ES-I3 (cell line): ENCODE results near the gene CNIH3.
"Not testable (repeated sequence)": the region's sequence is repeated elsewhere in the genome, so short reads cannot be mapped to it uniquely, and the experiment has no call there.

Experiments used
- H3K36me3 ChIP-seq: 2 replicates; pipeline ENCODE4 v1.6.1; 2013; ENCODE audit warnings: mild to moderate bottlenecking, low read length, control low read depth, moderate library complexity; ENCODE audit not compliant: insufficient read depth
- H3K4me1 ChIP-seq: 2 replicates; pipeline ENCODE4 v1.6.1; 2013; ENCODE audit warnings: mild to moderate bottlenecking, control low read depth, low read length; ENCODE audit not compliant: insufficient read depth
- H3K9ac ChIP-seq: 2 replicates; pipeline ENCODE4 v1.6.1; 2013; ENCODE audit warnings: low read depth, mild to moderate bottlenecking, low read length, moderate library complexity
- H3K9me3 ChIP-seq: 2 replicates; pipeline ENCODE4 v1.6.1; 2013; ENCODE audit warnings: mild to moderate bottlenecking, low read length, moderate library complexity; ENCODE audit not compliant: control insufficient read depth, insufficient read depth

Gene CNIH3

DNA sequence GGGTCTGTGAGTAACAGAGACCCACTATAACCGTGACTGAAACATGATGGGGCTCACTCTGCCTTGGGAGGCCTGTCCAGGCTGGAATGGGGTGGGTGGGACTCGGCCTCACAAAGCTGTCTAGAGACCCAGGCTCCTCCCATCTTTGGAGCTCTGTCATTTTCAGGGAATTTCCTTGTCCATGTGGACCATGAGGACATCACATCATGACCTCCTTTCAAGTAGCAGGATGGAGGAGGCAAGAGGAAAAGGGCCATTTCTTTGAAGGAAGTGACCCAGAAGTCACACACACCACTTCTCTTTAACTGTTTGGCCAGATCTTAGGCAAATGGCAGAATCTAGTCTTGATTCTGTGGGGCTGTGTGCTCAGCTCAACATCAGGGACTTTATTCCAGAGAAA, 79.9 kb downstream of the CNIH3 start:
- H3K9ac ChIP-seq = no peak overlapping the region
- peaks cover 8% of the 10 kb centered on the region; the same call in 1 of the 2 replicates for H3K4me1 ChIP-seq
- no peaks in the 10 kb centered on the region for H3K9me3 ChIP-seq
- H3K36me3 ChIP-seq = no peaks in the 10 kb centered on the region

DNA sequence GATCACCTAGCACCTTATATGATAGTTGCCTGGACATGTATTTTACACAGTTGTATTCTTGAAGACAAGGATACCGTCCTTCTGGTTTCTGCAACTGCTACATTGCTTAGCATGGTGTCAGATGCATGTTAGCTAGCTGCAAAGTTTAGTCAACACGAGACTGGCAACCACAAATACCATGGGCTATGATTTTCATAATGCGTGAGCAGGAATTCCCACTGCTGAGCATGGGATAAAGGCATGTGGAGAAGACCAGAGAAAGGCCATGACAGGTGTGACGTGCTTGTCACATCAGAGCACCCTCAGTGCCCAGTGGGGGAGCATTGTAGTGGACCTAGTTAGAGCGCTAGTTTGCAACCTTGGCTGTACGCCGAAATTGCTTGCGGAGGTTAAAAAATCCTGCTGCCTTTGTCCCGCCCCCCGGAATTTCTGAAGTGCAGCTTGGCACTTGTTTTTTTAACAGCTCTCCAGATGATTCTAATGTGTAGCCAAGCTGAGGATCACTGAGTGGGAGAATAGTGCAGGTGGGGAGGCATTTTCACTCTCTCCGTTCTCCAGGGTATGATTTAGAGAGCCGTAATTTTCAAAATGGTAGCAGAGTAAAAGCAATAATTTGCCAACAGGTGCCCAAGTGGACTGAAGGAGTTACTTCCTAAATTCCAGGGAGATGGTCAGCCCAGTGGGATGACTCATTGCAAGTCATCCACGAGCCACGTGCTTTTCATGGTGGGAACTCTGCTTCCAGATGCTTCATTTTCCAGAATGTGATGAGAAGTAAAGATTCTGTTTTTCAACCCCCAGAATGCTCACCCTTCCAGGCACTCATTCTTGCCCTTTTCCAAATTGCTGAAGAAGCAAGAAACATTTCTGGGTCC, 81.0 kb downstream of the CNIH3 start:
- Histone ChIP-seq H3K4me1 (peaks cover 8% of the 10 kb centered on the region; the same call in 1 of the 2 replicates), H3K9me3 (no peaks in the 10 kb centered on the region), H3K9ac (no peak overlapping the region), H3K36me3 (no peaks in the 10 kb centered on the region)

DNA sequence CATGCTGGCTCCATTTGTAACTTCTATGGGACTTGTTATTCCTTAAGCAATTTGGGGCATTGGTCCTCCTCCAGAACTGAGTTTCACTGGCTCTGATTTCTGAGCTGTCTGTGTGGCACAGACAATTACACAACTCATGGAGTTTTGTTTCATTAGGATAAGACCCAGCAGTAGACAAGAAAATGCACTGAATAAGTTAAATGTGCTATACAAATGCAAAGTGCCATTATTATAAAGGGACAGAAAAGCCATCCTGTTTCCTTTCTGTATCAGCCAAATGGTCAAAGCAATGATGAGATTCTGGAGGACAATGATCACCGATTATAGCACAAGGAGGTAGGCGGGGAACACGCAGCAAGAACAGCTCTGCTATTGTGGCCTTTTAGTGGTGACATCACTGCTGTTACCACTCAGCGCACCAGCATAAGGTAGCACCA, 81.9 kb downstream of the CNIH3 start:
- Histone ChIP-seq H3K9ac (no peak overlapping the region), H3K4me1 (peaks cover 8% of the 10 kb centered on the region; the same call in 1 of the 2 replicates), H3K9me3 (no peaks in the 10 kb centered on the region), H3K36me3 (no peaks in the 10 kb centered on the region)

DNA sequence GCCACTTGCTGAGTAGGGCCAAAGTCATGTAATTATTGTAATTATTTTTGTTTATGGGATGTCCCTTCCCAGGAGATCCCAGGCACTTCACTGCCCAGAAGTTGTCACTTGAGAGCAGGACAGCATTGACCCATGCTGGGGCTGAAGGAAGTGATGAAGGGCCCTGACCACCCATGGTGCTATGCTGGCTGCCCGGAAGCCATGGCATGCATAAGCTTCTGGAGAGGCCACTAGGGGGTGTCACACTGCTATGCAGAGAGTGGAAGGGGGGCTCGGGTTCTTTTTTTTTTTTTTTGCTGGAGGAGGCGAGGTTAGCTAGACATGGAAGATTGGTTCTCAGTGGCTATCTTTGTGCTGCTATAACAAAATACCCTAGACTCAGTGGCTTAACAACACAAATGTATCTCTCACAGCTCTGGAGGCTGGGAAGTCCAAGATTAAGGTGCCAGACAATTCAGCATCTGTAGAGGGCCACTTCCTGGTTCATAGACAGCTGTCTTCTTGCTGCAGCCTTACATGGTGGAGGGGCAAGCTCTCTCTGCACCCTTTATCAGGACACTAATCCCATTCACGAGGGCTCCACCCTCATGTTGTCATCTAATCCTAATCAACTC, 84.9 kb downstream of the CNIH3 start:
- H3K9me3 ChIP-seq = no peaks in the 10 kb centered on the region
- H3K4me1 ChIP-seq = peaks cover 17% of the 10 kb centered on the region
- H3K36me3 ChIP-seq = no peaks in the 10 kb centered on the region
- H3K9ac ChIP-seq = no peak overlapping the region

DNA sequence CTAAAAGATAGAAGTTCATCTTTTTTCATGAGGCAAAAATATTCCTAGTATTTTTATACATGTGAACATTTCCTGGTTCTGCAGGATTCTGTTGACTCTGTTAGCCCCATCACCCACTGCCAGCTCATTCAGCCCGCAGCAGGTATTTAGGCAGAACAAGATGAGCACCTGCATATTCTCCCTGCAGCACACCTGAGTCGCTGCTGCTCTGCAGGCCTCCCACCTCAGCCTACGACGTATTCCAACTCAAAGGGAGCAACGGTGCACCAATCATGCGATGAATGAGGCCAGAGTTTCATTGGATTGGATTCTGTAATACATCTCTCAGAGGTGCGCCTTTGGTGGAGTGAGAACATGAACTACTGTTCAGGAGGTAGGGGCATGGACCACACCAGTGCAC, 87.6 kb downstream of the CNIH3 start:
- H3K9me3 ChIP-seq = no peaks in the 10 kb centered on the region
- H3K9ac ChIP-seq = no peak overlapping the region
- H3K36me3 ChIP-seq = no peaks in the 10 kb centered on the region
- peaks cover 13% of the 10 kb centered on the region for H3K4me1 ChIP-seq

DNA sequence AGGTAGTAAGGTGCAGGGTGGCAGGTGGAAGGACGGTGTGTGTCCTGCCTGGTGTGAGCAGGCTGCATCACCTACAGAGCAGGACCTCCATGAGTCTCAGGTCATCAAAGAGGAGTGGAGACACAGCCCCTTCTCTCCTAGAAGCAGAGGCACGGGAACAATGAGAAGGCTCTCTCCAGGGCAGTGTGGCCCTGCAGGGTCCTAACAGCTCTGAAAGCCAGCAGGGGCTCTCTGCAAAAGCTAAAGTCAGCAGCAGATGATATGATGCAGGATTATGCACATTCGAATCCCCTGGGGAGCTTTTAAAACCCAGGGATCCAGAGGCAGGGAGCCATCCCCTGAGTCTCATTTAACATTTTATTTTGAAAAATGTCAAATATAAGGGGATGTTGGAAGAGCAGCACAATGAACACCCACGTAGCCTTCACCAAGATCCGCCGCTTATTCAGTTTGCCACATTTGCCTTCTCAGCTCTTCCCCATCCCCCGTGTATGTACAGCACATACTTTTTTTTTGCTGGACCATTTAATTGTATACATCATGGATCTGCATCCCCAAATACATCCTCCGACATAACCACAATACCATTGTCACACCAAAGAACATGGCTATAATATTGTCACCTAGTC, 88.1 kb downstream of the CNIH3 start:
- Histone ChIP-seq H3K9me3 (no peaks in the 10 kb centered on the region), H3K9ac (no peak overlapping the region), H3K36me3 (no peaks in the 10 kb centered on the region), H3K4me1 (peaks cover 13% of the 10 kb centered on the region)

DNA sequence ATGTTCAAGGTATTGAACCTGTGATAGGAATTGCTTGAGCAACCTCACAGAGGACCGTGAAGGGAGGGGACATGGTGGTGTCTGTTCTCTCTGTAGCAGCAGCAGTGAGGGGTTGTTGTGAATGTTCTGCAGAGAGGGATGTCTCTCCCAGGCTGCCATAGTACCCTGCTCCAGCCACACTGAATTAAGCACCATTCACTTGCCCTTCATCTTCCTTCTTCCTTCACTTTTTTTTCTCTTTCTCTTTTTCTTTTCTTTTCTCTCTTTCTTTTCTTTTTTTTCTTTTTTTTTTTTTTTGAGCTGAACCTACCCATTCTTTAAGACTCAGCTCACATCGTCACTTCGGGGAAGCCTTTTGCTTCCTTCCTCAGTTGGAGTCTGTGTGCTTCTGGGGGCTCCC, 89.5 kb downstream of the CNIH3 start:
- H3K4me1 ChIP-seq = peaks cover 13% of the 10 kb centered on the region
- H3K36me3 ChIP-seq = no peaks in the 10 kb centered on the region
- no peak overlapping the region for H3K9ac ChIP-seq
- no peaks in the 10 kb centered on the region for H3K9me3 ChIP-seq

DNA sequence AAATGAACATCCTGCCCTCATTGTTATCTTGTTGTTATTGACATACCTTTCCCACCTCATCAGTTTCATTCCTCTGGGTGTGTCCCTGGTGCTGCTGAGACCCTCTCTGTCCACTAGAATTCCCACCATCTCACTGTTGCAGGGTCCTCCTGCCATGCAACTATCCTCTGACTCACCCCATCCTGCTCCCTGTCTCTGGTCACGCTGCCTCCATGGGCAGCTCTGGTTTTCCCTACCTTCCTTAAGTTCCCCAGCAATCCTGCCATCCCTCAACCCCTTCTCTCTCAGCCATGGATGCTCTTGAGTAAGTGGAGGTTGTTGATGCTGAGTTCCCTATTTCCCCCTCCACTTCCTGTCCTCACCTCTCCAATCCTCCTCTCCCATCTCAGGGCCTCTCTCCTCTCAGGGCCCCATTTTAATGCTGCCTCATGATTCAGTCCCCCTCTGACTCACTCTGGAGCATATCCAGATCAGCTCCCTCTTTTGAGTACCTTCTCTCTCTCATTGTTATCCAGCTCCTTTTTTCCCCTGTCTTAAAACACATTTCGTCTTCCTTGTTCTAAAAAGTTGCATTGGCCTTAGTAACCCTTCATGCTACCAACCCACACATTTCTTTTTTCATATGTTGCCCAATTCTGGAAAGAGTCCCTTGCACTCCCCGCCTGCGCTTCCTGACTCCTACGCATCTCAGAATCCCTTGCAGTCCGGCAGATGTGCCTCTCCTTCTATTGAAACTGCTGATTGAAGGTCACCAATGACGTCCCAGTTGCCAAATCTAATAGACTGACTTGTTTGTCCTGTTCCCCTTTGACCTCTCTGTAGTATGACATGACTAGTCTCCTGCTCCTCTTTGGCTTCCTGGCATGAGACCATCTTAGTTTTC, 92.0 kb downstream of the CNIH3 start:
- Histone ChIP-seq H3K4me1 (peaks cover 13% of the 10 kb centered on the region), H3K36me3 (no peaks in the 10 kb centered on the region), H3K9me3 (no peaks in the 10 kb centered on the region), H3K9ac (no peak overlapping the region)

DNA sequence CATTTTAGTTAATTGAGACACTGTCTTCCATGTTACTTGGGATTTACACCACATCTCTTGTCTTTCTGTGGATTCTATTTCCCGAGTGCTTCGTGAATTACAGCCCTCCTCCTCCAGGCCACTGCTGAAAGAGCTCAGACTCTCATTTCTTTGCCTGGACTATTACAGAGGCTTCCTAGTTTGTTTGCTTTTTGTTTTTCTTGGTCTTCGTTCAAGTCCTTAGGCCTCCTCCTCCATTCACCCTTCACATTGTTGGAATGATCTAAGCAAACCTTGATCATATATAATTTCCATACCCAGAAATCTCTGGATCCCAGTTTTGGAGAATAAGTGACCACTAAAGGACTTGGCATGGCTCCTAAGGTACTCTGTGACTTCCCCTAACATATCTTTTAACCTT, 94.1 kb downstream of the CNIH3 start:
- Histone ChIP-seq H3K9ac (no peak overlapping the region), H3K36me3 (no peaks in the 10 kb centered on the region), H3K4me1 (0 out of 2 replicates have a peak, but pooled peaks cover 3% of the 10 kb centered on the region), H3K9me3 (no peaks in the 10 kb centered on the region)

DNA sequence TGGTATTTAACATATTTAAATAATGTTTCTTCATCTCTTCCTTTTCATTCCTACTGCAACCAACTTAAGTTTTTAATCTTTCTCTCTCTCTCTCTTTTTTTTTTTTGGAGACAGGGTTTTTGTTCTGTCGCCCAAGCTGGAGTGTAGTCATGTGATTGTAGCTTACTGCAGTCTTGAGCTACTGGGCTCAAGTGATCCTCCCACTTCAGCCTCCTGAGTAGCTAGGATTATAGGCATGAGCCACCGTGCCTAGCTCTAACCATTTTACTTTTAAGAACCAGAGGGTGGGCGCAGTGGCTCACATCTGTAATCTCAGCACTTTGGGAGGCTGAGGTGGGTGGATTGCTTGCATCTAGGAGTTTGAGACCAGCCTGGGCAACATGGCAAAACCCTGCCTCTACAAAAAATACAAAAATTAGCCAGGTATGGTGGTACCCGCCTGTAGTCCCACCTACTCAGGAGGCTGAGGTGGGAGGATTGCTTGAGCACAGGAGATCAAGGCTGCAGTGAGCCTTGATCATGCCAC, 95.2 kb downstream of the CNIH3 start:
- H3K4me1 ChIP-seq, H3K9ac ChIP-seq, H3K9me3 ChIP-seq, H3K36me3 ChIP-seq: not testable (repeated sequence)

DNA sequence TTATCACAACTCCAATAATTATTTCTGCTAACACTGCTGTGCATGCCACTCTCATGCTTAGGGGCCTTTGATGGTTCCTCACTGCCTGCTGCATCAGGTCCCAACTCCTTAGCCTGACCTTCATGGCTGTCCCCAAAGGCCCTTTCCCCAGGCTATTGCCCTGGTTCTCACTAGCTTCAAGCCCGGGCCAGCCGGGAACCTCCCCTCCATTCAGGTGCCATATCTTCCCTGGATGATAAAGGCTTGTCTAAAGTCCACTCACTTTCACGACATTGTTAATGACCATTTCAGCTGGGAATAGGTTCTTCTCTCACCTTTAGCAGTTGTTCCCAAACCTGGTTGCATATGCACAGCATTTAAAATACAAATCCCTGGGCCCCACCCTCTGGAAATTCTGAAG, 95.8 kb downstream of the CNIH3 start:
- Histone ChIP-seq H3K9ac (no peak overlapping the region), H3K9me3 (no peaks in the 10 kb centered on the region), H3K4me1 (0 out of 2 replicates have a peak, but pooled peaks cover 3% of the 10 kb centered on the region), H3K36me3 (no peaks in the 10 kb centered on the region)

DNA sequence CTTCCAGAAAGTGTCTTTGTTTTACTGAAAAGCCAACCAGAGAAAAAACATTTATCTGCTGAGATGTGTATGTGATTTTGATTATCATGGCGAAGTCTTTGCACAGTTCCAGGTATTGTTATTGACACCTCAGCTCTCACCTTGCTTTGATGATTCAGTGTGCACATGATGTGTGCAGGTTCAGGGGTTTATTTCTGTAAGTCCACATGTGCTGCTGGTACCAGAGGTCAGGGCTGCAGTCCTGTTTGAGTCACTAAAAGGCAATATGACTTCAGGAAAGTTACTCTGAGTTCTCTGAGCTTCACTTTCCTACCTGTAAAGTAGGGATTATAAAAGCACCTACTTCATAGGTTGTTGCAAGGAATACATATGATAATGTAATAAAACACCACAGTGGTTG, 97.1 kb downstream of the CNIH3 start:
- Histone ChIP-seq H3K4me1 (no peaks in the 10 kb centered on the region), H3K36me3 (no peaks in the 10 kb centered on the region), H3K9ac (no peak overlapping the region), H3K9me3 (no peaks in the 10 kb centered on the region)

DNA sequence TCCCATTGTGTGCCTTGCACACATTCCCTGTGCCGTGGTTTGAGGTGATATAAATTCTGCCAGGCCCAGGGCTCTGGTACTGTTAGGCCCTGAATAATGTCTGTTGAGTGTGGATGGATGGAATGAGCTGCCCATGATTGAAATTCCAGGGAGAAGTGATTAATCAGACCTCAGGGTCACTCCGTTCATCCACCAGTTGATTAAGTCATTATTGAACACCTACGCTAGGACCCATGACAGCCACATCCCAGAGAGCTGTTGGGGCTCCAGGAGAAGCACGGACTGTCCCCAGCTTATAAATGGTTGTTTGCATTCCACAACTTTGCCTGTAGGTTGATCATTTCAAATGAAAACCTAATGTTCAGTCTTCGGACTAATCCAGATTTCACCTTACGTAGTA, 98.4 kb downstream of the CNIH3 start:
- H3K4me1 ChIP-seq = no peaks in the 10 kb centered on the region
- H3K9me3 ChIP-seq = no peaks in the 10 kb centered on the region
- H3K9ac ChIP-seq = no peak overlapping the region
- no peaks in the 10 kb centered on the region for H3K36me3 ChIP-seq
